B cell (primary cell): Measurements from ENCODE around the gene TAF5L.

Experiments used
- CTCF ChIP-seq: fragments of 200-600 bp; IDR thresholded peaks from one replicate; pipeline ENCODE4 v1.8.0; 2022; ENCODE audit warnings: antibody characterized with exemption, mild to moderate bottlenecking
- EZH2 ChIP-seq: IDR thresholded peaks from 2 replicates; pipeline ENCODE4 v1.6.1; 2012; ENCODE audit warnings: borderline replicate concordance, low read depth, mild to moderate bottlenecking, moderate library complexity, low read length; ENCODE audit not compliant: insufficient read depth, poor library complexity, severe bottlenecking

GRCh38 chr1:229614701-229615100, 11.2 kb downstream of the TAF5L start:
- TF ChIP-seq CTCF (no peak), EZH2 (no peak)
